ENCODE data around the gene DMP1. TPM values are rescaled to one million over a fixed set of nuclear protein-coding genes. Genes with fewer than 3 reads are reported as not detected.

DMP1 gene
- total RNA-seq, 1 donor from 2014 or later: not detected

- Histone ChIP-seq H3K27me3 (ENCODE audit: control insufficient read depth in 3 of 3, insufficient read depth in 3 of 3, low read length in 3 of 3) (no peaks in the 10 kb centered on the region), H3K36me3 (ENCODE audit: control insufficient read depth in 3 of 3, insufficient read depth in 3 of 3, low read length in 3 of 3) (no peaks in the 10 kb centered on the region), H3K4me3 (ENCODE audit: low read length in 3 of 3) (no peak overlapping the region), H3K9me3 (ENCODE audit: control insufficient read depth in 3 of 3, low read length in 3 of 3) (no peaks in the 10 kb centered on the region), H3K9ac (ENCODE audit: low read depth in 1 of 3, low read length in 3 of 3) (no peak overlapping the region), H3K4me1 (ENCODE audit: control insufficient read depth in 3 of 3, insufficient read depth in 3 of 3, low read length in 3 of 3) (no peaks in the 10 kb centered on the region), H3K27ac (ENCODE audit: low read depth, low read length) (no peak overlapping the region)
These were observed 57.3 kb downstream of the DMP1 start for GRCh38 chr4:87707279-87707918.

Other genes starting within 250 kb of the DMP1 start
- 15.7 TPM for gene NUDT9, start 227.7 kb upstream of the DMP1 start, total RNA-seq
- 116 TPM for gene SPARCL1, start 120.9 kb upstream of the DMP1 start, total RNA-seq
- gene DSPP, start 41.8 kb upstream of the DMP1 start, total RNA-seq: not detected
- gene IBSP, start 149.3 kb downstream of the DMP1 start, total RNA-seq: not detected
- gene MEPE, start 182.7 kb downstream of the DMP1 start, total RNA-seq: not detected

Data from skeletal muscle tissue (tissue), 4 donors.